DMS53 (cell line): ENCODE measurements around the gene KLK5.

Experiments used
- DNase-seq: peaks from one replicate; lab custom pipeline; 2025; lab: John Stamatoyannopoulos, UW

Gene KLK5

DNA sequence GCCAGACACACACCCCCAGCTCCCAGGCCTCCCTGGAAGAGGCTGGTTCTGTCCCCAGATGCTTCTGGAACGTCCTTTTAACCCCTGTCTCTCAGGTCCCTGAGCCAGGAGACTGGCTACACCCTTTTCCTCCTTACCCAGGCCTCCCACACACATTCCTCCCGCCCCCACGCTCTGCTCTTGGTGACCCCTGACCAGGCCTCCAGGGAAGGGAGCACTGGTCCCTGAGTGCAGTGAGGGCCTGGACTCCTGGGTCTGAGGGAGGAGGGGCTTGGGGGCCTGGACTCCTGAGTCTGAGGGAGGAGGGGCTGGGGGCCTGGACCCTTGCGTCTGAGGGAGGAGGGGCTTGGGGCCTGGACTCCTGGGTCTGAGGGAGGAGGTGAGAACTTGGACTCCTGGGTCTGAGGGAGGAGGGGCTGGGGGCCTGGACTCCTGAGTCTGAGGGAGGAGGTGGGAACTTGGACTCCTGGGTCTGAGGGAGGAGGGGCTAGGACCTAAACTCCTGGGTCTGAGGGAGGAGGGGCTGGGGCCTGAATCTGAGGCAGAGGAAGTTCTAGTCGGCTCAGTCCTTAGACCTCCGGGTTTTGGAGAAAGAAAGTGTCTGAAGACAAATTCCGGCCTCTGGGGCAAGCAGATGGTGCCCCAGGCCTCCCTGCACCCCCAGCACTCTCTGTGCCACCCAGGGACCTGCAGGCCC, 16.0 kb upstream of the KLK5 start:
- DNase-seq = no peak

DNA sequence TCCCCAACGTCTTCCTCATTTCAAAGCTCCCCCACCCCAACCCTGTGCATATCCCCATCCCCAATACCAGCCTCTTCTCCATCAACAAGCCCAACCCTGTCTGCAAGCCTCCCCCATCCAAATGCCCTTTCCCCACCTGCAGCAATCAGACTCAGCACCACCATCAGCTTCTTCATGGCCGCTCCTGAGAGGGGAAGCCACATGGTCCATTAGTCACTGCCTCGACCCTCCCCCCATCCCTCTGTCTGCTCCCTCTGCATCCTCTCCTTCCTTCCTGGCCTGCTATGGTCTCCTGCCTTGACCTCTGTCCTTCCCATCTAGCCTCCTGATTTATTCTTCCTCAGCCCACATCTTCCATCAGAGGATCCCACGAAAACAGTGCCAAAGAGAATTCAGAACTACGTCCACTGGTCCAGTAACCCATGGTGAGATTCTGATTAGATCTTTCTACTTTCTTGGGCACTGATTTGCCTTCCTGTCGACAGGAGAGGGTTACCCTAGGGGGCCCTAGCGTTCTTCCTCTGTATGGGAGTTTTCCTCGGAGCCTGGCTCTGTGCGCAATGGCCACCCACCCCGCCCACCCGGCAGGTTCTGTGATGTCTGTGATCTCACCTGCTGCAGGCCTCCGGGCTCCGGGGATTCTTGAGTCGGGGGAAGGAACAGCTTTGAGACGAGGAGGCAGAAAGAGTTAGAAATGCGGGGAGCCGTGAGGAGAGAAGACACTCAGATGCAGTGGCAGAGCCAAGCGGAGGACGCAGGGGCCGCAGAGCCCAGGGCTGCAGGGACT, 15.3 kb upstream of the KLK5 start:
- no peak for DNase-seq

DNA sequence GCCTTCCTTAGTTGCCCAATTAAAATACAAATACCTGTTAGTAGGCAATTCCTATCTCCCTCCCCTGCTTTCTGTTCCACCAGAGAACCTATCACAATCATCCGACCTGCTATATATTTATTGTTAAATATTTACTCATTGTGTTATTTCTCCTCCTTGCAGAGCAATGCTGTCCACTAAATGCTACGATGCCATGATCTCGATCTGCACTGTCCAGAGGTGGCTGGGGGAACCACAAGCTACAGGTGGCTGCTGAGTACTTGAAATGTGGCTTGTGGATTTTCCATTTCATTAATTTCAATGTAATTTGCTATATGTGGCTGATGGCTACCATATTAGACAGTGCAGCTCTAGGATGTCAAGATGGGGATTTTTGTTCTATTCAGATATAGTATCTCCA, 11.4 kb upstream of the KLK5 start:
- no peak for DNase-seq

DNA sequence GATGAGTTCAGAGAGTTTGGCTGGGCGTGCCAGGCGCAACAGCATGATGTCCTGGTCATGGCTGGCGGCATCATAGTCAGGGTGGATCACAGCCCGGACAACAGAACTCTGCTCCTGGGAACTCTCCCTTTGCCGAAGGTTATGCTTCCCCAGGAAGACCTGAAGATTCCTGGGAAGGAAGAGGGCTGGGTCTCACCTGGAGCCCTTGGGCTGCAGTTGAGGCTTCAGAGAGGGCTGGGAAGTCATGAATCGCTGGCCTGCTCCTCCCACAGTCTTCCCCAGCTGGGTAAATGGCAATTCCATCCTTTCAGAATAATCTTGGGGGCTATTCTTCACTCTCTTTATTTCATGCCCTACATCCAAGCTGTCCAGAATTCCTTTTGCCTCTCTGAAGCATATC, 10.5 kb upstream of the KLK5 start:
- no peak for DNase-seq

DNA sequence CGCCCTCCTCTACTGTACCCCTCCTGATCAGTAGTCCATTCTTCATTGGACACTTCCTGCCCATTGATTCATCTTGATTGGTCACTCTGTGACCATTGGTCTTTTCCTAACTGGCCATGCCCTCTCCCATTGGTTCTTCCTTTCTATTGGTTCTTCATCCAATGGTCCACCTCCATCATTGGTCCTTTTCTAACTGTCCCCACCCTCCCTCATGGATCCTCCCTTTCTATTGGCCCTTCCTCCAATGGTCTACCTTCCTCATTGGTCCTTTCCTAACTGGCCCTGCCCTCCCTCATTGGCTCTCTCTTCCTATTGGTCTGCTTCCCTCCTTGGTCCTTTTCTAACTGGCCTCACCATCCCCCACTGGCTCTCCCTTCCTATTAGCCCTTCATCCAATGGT, 9.4 kb upstream of the KLK5 start:
- DNase-seq = no peak

DNA sequence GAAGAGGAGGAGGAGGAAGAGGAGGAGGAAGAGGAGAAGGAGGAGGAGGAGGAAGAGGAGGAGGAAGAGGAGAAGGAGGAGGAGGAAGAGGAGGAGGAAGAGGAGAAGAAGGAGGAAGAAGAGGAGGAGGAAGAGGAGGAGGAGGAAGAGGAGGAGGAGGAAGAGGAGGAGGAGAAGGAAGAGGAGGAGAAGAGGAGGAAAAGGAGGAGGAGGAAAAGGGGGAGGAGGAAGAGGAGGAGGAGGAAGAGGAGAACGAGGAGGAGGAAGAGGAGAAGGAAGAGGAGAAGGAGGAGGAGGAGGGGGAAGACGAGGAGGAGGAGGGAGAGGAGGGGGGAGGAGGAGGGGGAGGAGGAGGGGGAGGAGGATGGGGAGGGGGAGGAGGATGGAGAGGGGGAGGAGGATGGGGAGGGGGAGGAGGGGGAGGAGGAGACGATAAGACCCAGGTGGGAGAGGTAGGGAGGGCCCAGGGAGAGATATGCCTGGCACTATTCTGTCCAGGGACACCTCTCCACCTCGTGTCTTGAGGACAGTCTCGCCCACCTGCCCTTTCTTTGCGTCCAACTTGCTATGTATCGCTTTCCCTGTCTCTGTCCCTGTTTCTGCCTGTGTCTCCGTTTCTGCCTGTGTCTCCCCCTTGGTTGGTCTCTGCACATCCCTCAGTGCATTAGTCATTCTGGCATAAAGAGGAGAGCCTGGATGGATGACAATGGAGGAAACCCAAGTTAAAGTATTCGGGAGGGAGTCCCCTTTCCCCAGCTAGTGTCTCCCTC, 7.1 kb upstream of the KLK5 start:
- DNase-seq = peak; percentile 37

DNA sequence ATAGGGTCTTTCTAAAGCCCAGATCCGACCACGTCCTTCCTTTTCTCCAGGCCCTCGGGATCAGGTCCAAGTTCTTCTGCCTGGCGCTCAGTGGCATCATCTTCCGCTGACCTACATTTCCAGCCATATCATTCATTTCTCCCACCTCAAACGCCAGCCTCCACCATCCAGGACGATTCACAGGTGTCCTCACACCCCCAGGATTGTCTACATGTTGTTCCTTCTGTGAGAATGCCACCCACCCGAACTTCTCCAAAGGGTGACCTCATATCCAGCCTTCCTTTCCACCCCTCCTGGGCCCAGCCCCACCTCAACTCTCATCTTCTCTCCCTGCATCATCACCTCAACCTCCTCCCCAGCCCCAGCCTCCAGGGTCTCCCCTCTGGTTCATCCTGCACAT, 4.7 kb upstream of the KLK5 start:
- DNase-seq = no peak

DNA sequence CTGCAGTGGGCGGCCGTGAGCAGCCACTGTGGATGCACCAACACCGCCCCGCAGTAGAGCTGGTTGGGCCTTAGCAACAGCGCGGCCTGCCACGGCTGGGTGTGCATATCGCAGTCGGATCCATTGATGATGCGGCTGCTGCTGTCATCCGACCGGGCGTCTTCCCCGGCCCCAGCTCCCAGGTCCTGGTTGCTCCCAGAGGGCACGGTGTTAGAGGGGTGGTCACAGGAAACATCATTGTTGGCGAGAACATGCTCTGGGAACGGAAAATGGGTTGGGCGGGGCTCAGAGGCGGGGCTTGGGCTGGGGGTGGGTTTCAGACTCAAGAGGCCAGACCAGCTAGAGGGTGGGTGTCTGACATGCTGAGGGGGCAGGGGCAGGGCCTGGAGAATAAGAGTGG, 3.0 kb downstream of the KLK5 start:
- no peak for DNase-seq

DNA sequence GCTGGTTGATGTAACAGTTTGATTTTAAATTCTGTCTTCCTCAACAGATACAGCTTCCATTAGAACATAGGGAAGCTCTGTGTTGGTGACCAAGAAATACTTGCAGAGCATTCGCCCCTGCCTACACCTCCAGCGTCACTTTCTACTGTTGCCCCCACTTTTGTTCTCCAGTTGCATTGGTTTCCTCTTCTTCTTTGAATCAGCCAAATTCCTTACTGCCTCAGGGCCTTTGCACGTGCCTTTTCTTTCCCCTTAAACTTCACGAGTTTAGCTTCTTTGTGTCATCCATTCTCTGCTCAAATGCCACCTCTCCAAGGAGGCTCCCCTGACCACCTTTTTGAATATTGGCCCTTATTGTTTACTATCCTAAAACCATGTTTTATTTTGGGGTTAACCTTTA, 5.7 kb downstream of the KLK5 start:
- no peak for DNase-seq

DNA sequence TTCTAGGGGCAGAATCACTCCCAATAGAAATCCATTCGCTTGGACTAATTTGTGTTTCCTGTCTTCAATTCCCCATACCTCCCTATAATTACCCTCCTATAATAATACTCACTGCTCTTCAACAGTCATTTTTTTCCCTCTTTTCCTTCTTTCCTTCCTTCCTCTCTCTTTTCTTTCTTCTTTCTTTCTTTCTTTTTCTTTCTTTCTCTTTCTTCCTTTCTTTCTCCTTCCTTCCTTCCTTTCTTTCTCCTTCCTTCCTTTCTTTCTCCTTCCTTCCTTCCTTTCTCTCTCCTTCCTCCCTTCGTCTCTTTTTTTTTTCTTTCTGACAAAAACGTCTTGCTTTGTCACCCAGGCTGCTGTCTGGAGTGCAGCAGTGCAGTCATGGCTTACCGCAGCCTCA, 8.0 kb downstream of the KLK5 start:
- DNase-seq = no peak

DNA sequence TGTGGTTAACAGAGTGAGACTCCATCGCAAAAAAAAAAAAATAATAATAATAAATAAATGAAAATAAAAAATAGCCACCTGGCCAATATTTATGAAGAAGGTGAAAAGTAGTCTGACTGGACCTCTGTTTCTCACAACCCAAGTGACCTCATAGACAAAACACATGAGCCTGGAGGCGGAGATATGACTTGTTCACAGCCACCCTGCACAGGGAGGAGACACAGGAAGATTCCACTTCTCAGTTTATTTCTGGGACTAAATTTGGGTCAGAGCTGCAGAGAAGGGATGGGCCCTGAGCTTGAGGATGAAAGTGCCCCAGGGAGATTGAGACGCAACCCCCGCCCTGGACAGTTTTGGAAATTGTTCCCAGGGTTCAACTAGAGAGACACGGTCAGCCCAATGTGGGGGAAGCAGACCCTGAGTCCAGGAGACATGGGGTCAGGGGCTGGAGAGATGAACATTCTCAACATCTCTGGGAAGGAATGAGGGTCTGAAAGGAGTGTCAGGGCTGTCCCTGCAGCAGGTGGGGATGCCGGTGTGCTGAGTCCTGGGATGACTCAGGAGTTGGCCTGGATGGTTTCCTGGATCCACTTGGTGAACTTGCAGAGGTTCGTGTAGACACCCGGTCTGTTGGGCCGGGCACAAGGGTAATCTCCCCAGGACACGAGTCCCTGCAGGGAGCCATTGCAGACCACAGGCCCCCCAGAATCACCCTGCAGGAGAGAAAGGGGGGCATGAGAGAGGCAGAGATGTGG, 9.6 kb downstream of the KLK5 start:
- DNase-seq = no peak

DNA sequence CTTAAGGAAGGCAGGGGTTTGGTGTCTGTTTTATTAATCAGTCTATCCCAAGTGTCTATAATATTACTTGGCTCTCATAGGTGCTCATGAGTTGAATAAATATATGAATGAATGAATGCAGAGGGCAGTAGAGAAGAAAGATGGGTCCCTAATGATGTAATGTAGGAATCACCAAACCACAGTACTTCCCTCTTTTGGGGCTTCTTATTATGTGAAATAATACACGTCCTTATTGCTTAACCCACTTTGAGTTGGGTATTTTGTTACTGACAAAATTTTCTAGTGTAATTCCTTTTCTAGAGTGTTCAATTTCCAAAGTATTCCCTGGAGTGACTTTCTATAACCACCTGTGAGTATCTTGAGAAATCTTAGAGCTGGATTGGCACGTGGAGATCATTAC, 13.2 kb downstream of the KLK5 start:
- no peak for DNase-seq

DNA sequence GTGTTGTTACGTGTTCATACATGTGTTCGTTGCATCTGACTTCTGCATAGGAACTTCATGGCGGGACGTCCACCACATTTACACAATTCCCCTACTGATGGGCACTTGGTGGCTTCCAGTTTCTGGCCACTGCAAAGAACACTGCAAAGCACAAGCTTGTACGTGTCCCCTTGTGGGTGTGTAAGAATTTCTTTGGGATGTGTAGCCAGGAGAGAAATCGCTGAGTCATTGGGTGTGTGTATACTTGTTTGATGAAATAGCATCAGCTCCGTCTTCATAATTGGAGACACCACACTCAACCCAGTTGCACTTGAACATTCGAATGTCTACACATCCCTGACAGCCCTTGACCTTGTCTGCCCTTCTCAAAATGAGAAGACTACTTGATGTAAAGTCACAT, 19.2 kb downstream of the KLK5 start:
- peak; percentile 38 for DNase-seq

DNA sequence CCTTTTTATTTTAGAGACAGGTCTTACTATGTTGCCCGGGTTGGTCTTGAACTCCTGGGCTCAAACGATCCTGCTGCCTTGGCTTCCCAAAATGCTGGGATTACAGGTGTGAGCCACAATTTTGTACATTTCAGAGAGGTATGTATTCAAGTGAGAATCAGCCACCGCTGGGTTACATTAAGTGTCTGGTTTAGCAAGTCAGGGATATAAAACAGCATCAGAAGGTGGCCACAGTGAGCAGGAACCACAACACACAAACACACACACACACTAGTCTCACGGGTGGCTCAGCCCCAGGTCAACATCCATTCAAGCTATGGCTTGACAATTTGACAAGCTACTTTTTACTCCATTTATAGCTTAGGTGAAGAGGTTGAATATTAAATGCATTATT, 20.2 kb downstream of the KLK5 start:
- no peak for DNase-seq

DNA sequence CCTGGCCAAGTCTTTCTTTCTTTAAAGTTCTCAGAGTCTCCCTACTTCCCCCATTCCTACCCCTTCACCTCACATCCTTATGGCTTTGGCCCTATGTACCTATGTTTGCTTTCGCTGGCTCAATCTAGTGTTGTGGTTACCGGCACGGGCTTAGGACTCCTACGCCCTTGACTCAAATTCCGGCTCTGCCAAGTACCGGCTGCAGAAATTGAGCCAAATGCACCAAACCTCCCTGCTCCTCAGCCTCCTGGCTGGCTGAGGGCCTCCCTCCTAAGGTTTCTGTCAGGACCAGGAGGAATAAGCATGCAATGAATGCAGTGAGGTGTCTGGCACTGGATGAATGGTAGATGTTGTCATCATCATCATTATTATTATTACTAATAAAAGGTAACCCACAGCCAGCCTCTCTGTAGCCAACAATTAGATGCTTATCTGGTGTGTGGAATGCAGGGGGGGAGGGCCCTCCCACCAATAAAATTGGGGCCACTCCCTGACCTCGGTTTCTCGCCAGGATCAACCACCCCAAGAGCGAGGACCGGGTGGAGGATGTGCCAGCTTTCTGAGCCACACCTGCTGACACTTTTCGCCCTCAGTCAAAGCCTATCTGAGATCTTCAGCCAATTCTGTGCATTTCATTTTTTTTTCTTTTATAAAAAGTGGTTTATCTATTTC, 20.7 kb downstream of the KLK5 start:
- peak; percentile 19 for DNase-seq

DNA sequence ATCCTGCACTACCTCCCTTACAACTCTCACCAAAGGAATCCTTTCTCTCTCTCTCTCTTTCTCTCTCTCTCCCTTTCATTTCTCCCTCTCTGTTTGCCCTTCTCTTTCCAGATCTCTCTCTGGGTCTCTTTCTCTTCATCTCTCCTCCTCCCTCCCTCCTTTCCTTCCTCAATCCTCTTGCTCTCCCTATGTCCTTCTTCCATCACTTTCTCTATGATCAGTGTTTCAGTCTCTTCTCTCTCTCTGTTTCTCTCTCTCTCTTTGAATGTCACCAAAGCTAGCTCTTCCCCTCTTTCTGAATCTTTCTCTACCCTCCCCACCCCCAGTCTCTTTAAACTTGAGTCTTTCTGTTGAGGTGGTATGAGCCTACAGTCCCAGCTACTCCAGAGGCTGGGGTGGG, 21.8 kb downstream of the KLK5 start:
- no peak for DNase-seq

DNA sequence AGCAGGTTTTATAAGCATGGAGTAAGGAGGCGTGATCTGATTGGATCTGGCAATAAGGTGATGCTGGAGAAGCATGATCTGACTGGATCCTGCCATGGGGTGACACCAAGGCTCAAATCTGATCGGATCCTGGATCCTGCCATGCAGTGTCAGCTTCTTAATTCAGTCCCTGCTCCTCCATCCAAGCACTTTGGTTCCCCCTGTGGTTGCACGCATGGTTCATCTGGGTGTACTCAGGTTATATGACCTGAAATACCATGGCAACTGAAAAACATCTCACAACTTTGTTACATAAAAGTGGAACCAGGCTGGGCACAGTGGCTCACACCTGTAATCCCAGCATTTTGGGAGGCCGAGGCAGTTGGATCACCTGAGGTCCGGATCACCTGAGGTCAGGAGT, 24.0 kb downstream of the KLK5 start:
- DNase-seq = peak; percentile 70

DNA sequence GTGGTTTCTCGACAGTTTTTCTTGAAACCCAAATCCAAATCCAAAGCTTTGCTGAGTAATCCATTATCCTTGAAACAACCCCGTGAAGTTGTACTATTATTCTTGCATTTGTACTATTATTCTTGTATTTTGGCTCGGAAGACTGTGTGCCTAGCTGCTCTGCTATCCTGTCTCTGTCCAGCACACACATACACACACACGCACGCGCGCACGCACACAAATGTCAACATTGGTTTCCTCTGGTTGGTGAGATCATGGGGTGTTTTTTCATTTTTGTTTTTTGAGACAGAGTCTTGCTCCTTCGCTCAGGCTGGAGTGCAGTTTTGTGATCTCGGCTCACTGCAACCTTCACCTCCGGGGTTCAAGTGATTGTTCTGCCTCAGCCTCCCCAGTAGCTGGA, 26.7 kb downstream of the KLK5 start:
- DNase-seq = no peak

DNA sequence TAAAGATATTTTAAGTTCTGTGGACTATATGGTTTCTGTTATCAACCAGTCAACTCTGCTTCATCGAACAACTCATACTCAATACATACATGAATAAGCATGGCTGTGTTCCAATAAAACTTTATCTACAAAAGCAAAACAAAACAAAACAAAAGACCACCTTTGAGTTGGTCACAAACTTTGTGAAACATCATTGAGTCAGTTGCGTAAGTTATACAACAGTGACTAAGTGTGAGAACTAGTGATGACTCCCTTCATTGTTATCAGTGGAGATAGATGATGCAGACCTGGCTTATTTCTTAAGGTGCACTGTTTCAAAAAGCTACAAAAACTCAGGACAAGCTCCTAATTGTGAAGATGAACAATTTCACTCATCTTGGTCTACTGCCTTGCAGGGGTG, 27.1 kb downstream of the KLK5 start:
- no peak for DNase-seq

DNA sequence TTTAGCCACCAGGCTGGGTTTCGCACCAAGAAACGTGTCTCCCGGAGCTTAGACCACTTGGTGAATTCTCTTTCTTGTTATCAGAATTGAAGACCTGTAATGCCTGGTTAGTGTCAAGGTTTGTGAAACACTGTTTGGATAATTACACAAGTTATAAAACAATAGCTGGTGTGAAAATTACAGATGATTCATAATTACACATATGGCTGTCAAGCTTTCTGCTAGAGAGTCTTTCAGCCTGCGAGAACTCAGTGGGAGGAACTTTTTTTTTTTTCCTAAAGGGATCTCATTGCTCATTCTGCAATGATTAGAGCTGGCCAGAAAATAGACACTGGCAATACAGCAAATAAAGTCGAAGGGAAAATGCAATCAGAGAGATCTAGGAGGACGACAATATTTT, 28.3 kb downstream of the KLK5 start:
- DNase-seq = no peak

DNA sequence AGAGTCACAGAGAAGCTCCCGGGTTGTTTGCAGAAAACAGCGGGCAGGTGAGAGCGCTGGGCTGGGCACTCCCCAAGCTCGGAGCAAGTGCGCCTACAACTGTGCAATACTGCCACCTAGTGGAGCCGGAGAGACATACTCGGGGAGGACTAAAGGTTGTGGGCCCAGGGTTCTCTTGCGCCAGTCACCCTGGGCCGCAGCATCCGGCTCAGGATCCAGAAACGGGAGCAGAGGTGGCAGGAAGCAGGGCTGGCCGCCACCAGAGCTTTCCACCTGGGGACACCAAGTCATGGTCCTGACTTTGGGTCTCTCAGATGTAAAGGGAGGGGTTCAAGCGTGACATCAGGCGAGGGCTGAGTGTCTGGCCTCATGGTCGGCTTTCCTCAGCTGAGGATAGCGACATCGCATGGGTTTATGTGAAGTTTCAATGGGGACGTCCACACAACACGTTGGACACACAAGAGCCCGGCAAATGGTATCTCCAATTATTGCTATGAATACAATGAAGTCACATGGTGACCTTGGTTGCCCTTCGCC, 30.5 kb downstream of the KLK5 start:
- peak; percentile 93 for DNase-seq
